A673 (cell line): ENCODE data around the gene NPIPA1.
"Not testable (repeated sequence)": the region's sequence is repeated elsewhere in the genome, so short reads cannot be mapped to it uniquely, and the experiment has no call there.

Experiments
- EZH2 ChIP-seq: fragments of 200-600 bp; sonication (generic); IDR thresholded peaks from 2 replicates; pipeline ENCODE4 v1.6.1; 2017; ENCODE audit warnings: borderline replicate concordance, low read depth, mild to moderate bottlenecking, mixed read lengths, antibody characterized with exemption, low read length; ENCODE audit not compliant: poor library complexity, severe bottlenecking
- TF ChIP-seq, protein P1 (sequence below): fragments of 300-800, 200-600 bp; sonication (generic); conservative IDR thresholded peaks from 2 replicates; pipeline ENCODE4 v1.5.1; 2017; ENCODE audit warnings: low read depth, mild to moderate bottlenecking, antibody characterized with exemption, low read length, moderate library complexity, mixed read lengths

DNA sequence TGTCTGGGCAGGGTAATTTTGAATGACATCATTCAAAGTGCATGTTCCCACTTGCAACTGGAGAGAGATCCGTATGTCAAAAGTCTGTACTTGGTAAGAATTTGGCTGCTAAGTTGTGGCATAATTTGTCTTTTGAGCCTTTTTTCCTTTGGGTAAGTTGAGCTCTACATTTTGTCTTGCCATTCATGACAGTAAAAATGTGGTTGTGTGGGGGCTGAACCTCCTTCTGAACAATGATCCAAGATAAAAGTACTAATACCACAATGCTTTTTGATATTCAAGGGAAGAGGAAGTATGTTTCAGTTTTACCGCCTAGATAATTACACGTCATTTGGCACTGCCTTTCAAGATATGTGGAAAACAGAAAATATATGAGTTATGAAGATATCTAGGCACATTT lies 5.4 kb downstream of the NPIPA1 start:
- TF ChIP-seq, protein P1, sequence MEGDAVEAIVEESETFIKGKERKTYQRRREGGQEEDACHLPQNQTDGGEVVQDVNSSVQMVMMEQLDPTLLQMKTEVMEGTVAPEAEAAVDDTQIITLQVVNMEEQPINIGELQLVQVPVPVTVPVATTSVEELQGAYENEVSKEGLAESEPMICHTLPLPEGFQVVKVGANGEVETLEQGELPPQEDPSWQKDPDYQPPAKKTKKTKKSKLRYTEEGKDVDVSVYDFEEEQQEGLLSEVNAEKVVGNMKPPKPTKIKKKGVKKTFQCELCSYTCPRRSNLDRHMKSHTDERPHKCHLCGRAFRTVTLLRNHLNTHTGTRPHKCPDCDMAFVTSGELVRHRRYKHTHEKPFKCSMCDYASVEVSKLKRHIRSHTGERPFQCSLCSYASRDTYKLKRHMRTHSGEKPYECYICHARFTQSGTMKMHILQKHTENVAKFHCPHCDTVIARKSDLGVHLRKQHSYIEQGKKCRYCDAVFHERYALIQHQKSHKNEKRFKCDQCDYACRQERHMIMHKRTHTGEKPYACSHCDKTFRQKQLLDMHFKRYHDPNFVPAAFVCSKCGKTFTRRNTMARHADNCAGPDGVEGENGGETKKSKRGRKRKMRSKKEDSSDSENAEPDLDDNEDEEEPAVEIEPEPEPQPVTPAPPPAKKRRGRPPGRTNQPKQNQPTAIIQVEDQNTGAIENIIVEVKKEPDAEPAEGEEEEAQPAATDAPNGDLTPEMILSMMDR: not testable (repeated sequence)
- not testable (repeated sequence) for TF ChIP-seq EZH2
